Measurements from ENCODE around the gene ADISSP.

DNA sequence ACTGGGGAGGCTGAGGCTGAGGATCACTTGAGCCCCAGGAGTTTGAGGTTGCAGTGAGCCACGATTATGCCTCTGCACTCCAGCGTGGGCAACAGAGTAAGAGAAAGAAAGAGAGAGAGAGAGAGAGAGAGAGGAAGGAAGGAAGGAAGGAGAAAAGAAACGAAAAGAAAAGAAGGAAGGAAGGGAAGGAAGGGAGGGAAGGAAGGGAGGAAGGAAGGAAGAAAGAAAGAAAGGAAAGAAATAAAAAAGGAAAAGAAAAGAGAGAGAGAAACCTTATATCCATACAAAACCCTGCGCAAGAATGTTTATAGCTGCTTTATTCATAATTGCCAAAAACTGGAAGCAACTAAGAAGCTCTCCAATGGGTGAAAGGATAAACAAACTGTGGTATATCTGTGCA lies 43.2 kb downstream of the ADISSP start:
- TF ChIP-seq, protein P1, sequence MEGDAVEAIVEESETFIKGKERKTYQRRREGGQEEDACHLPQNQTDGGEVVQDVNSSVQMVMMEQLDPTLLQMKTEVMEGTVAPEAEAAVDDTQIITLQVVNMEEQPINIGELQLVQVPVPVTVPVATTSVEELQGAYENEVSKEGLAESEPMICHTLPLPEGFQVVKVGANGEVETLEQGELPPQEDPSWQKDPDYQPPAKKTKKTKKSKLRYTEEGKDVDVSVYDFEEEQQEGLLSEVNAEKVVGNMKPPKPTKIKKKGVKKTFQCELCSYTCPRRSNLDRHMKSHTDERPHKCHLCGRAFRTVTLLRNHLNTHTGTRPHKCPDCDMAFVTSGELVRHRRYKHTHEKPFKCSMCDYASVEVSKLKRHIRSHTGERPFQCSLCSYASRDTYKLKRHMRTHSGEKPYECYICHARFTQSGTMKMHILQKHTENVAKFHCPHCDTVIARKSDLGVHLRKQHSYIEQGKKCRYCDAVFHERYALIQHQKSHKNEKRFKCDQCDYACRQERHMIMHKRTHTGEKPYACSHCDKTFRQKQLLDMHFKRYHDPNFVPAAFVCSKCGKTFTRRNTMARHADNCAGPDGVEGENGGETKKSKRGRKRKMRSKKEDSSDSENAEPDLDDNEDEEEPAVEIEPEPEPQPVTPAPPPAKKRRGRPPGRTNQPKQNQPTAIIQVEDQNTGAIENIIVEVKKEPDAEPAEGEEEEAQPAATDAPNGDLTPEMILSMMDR (IDR thresholded peaks at IDR 0.05): no peak
- TF ChIP-seq EP300 (IDR thresholded peaks at IDR 0.05) (no peak), POLR2A (IDR thresholded peaks at IDR 0.05) (no peak), POLR2AphosphoS5 (IDR thresholded peaks at IDR 0.05) (no peak)

Data from gastroesophageal sphincter (tissue), 3 donors.